ENCODE measurements around the gene EFNA3. TPM values are rescaled to one million over a fixed set of nuclear protein-coding genes. Genes with fewer than 3 reads are reported as not detected.

The EFNA3 gene
- total RNA-seq, 4 donors from 2014 or later, result 3.4 to 7.9 (median 7.2) TPM

- Histone ChIP-seq H3K4me1 (peaks cover 20 to 32% (median 31%) of the 10 kb centered on the region in 4 donors), H3K27ac (peak overlapping the region; percentile 73 to 86 (median 83)), H3K9me3 (no peaks in the 10 kb centered on the region), H3K4me3 (no peak overlapping the region), H3K27me3 (no peaks in the 10 kb centered on the region), H3K36me3 (no peaks in the 10 kb centered on the region)
- in situ Hi-C loops (cut with MboI; ENCODE audit: low pct_ligation_motif_present in 1 of 4, low pct_unique_long_range_greater_than_20kb in 1 of 4, low sequenced_read_pairs in 3 of 4), result no loop called here
- 50 to 53% methylated on average over 2 to 7 of the region's 7 CpGs for WGBS, 2 donors (ENCODE audit: low coverage in 1 of 2)
- TF ChIP-seq CTCF (IDR thresholded peaks at IDR 0.05), result peak; percentile 59 to 82 (median 72)
- TF ChIP-seq POLR2AphosphoS5 (IDR thresholded peaks at IDR 0.05), result peak in 1 of 3 donors; percentile 33
- TF ChIP-seq EP300 (IDR thresholded peaks at IDR 0.05; ENCODE audit: low read depth), result no peak
- peak; percentile 11 for TF ChIP-seq POLR2A (IDR thresholded peaks at IDR 0.05)
- intact Hi-C loops (cut with DNase I; ENCODE audit: low total_unique reads), result no loop called here
- peak; percentile 85 for DNase-seq
These were observed 33.6 kb upstream of the EFNA3 start for GRCh38 chr1:155044812-155045657.

GRCh38 chr1:155048449-155049334, 29.9 kb upstream of the EFNA3 start:
- Histone ChIP-seq H3K36me3 (no peaks in the 10 kb centered on the region), H3K4me1 (peaks cover 23 to 51% (median 37%) of the 10 kb centered on the region in 4 donors), H3K27ac (peak overlapping the region in 1 of 4 donors; percentile 99), H3K9me3 (no peaks in the 10 kb centered on the region), H3K27me3 (no peaks in the 10 kb centered on the region), H3K4me3 (no peak overlapping the region)
- no peak for TF ChIP-seq POLR2A (IDR thresholded peaks at IDR 0.05)
- no peak for TF ChIP-seq CTCF (IDR thresholded peaks at IDR 0.05)
- TF ChIP-seq POLR2AphosphoS5 (IDR thresholded peaks at IDR 0.05), result no peak
- no peak for TF ChIP-seq EP300 (IDR thresholded peaks at IDR 0.05; ENCODE audit: low read depth)
- 80 to 100% methylated on average over 1 to 8 of the region's 8 CpGs for WGBS, 2 donors (ENCODE audit: low coverage in 1 of 2)
- intact Hi-C loops (cut with DNase I; ENCODE audit: low total_unique reads) (no loop called here), in situ Hi-C loops (cut with MboI; ENCODE audit: low pct_ligation_motif_present in 1 of 4, low pct_unique_long_range_greater_than_20kb in 1 of 4, low sequenced_read_pairs in 3 of 4) (no loop called here)
- no peak for DNase-seq

GRCh38 chr1:155049651-155050559, 28.7 kb upstream of the EFNA3 start:
- Histone ChIP-seq H3K9me3 (no peaks in the 10 kb centered on the region), H3K36me3 (peaks cover 0 to 10% (median 0%) of the 10 kb centered on the region in 4 donors), H3K27me3 (no peaks in the 10 kb centered on the region), H3K27ac (peak overlapping the region; percentile 91 to 99 (median 94)), H3K4me3 (peak overlapping the region in 3 of 4 donors; percentile 53 to 72 (median 62)), H3K4me1 (peaks cover 15 to 41% (median 26%) of the 10 kb centered on the region in 4 donors)
- DNase-seq, result no peak
- WGBS, 2 donors (ENCODE audit: low coverage in 1 of 2), result 17 to 35% methylated on average over 2 to 10 of the region's 10 CpGs
- in situ Hi-C loops (cut with MboI; ENCODE audit: low pct_ligation_motif_present in 1 of 4, low pct_unique_long_range_greater_than_20kb in 1 of 4, low sequenced_read_pairs in 3 of 4), result loop anchor here in 3 of 4 donors (25.0 kb wide), 1 partner anchor 88 kb away; the partner anchor contains the start of genes CKS1B (in 3 of the 3), PBXIP1 (in 3 of the 3), PYGO2 (in 3 of the 3) and SHC1 (in 3 of the 3)
- TF ChIP-seq POLR2A (IDR thresholded peaks at IDR 0.05) (no peak), CTCF (IDR thresholded peaks at IDR 0.05) (no peak), EP300 (IDR thresholded peaks at IDR 0.05; ENCODE audit: low read depth) (no peak), POLR2AphosphoS5 (IDR thresholded peaks at IDR 0.05) (no peak)
- intact Hi-C loops (cut with DNase I; ENCODE audit: low total_unique reads), result no loop called here
